ENCODE results near the gene ACADVL. TPM values are rescaled to one million over a fixed set of nuclear protein-coding genes. Genes with fewer than 3 reads are reported as not detected.

ACADVL gene
- total RNA-seq, 6 donors from 2014 or later, result 377 to 1,449 (median 553) TPM

DNA sequence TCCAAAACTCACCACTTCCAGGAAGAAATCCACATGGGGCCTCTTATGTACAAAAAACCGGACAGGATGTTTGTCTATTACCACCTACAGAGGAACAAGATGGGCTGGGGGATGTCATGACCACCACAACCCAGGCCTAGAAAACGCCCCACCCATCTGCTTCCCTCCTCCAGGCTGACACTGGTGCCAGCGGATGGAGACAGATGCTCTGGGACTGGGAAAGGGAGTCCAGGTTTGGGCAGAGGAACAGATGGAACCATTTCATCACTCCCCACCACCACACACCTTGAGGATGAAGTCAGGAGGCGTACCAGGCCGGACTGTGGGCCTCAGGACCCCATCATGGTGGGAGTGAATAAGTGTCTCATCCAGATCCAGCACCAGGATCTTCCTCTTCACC, 27.0 kb downstream of the ACADVL start:
- H3K9me3 ChIP-seq, result no peaks in the 10 kb centered on the region
- ATAC-seq (ENCODE audit: low FRiP score in 2 of 2), result no peak
- H3K4me1 ChIP-seq, result peaks cover 25 to 38% (median 29%) of the 10 kb centered on the region in 4 donors
- no peak overlapping the region for H3K4me3 ChIP-seq
- no peak for DNase-seq
- H3K36me3 ChIP-seq, result peaks cover 0 to 33% (median 28%) of the 10 kb centered on the region in 4 donors
- H3K27me3 ChIP-seq, result no peaks in the 10 kb centered on the region
- TF ChIP-seq EP300 (IDR thresholded peaks at IDR 0.05) (no peak), POLR2AphosphoS5 (IDR thresholded peaks at IDR 0.05) (no peak), POLR2A (IDR thresholded peaks at IDR 0.05) (no peak)
- TF ChIP-seq, protein P1, sequence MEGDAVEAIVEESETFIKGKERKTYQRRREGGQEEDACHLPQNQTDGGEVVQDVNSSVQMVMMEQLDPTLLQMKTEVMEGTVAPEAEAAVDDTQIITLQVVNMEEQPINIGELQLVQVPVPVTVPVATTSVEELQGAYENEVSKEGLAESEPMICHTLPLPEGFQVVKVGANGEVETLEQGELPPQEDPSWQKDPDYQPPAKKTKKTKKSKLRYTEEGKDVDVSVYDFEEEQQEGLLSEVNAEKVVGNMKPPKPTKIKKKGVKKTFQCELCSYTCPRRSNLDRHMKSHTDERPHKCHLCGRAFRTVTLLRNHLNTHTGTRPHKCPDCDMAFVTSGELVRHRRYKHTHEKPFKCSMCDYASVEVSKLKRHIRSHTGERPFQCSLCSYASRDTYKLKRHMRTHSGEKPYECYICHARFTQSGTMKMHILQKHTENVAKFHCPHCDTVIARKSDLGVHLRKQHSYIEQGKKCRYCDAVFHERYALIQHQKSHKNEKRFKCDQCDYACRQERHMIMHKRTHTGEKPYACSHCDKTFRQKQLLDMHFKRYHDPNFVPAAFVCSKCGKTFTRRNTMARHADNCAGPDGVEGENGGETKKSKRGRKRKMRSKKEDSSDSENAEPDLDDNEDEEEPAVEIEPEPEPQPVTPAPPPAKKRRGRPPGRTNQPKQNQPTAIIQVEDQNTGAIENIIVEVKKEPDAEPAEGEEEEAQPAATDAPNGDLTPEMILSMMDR (IDR thresholded peaks at IDR 0.05), result no peak
- WGBS, 2 donors, result 91 to 97% methylated on average over 4 to 5 of the region's 5 CpGs
- no peak overlapping the region for H3K27ac ChIP-seq

DNA sequence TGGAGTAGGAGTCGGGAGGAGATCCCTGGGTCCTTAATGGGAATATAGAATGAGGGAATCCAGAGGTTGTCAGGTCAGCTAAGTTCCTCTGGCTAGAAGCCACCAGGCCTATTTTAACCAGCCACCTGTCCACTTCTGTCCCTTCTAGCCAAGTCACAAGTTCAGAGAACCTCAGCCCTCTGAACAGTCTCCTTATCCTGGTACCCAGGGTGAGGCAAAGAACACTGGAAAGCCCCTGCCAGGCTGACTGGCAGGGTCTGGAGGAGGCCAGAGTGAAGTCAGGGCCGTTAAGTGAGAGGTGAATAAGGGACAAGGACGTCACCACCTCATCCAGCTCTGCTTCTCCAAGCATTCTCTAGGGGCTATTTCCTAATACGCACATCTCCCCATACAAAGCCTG, 29.1 kb downstream of the ACADVL start:
- no peak for TF ChIP-seq EP300 (IDR thresholded peaks at IDR 0.05)
- TF ChIP-seq POLR2A (IDR thresholded peaks at IDR 0.05), result no peak
- TF ChIP-seq, protein P1 (IDR thresholded peaks at IDR 0.05), result no peak
- no peak for TF ChIP-seq POLR2AphosphoS5 (IDR thresholded peaks at IDR 0.05)
- Histone ChIP-seq H3K4me3 (no peak overlapping the region), H3K27ac (no peak overlapping the region), H3K36me3 (peaks cover 0 to 33% (median 28%) of the 10 kb centered on the region in 4 donors), H3K4me1 (peaks cover 31 to 40% (median 34%) of the 10 kb centered on the region in 4 donors), H3K9me3 (no peaks in the 10 kb centered on the region), H3K27me3 (no peaks in the 10 kb centered on the region)
- ATAC-seq (ENCODE audit: low FRiP score in 2 of 2), result no peak
- DNase-seq, result no peak
- 67 to 82% methylated on average over 4 of the region's 4 CpGs for WGBS, 2 donors

DNA sequence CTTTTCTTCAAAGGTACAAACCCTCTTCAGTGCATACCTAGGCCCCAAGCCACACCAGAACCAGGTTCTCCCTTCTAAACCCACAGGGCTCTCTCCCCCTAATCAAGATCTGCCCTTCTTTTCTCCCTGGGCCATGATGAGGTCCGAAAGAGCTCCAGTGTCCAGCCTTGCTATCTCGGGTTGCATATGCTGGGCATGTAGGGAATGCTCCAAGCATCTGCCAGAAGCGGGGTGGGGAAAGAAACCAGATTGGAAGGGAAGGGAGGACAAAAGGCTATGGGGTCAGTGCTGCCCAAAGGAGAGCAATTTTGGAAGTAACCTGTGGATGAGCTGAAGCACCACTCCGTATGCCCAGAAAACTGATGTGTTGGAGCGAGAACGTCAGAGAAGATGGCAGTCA, 29.5 kb downstream of the ACADVL start:
- TF ChIP-seq, protein P1 (IDR thresholded peaks at IDR 0.05), result no peak
- TF ChIP-seq EP300 (IDR thresholded peaks at IDR 0.05) (no peak), POLR2AphosphoS5 (IDR thresholded peaks at IDR 0.05) (no peak), POLR2A (IDR thresholded peaks at IDR 0.05) (no peak)
- 85 to 86% methylated on average over 6 of the region's 6 CpGs for WGBS, 2 donors
- ATAC-seq (ENCODE audit: low FRiP score in 2 of 2) (no peak), DNase-seq (no peak)
- Histone ChIP-seq H3K27ac (no peak overlapping the region), H3K9me3 (no peaks in the 10 kb centered on the region), H3K27me3 (no peaks in the 10 kb centered on the region), H3K4me3 (peak overlapping the region in 1 of 4 donors; percentile 96), H3K36me3 (peaks cover 3 to 31% (median 27%) of the 10 kb centered on the region in 4 donors), H3K4me1 (peaks cover 31 to 37% (median 33%) of the 10 kb centered on the region in 4 donors)

DNA sequence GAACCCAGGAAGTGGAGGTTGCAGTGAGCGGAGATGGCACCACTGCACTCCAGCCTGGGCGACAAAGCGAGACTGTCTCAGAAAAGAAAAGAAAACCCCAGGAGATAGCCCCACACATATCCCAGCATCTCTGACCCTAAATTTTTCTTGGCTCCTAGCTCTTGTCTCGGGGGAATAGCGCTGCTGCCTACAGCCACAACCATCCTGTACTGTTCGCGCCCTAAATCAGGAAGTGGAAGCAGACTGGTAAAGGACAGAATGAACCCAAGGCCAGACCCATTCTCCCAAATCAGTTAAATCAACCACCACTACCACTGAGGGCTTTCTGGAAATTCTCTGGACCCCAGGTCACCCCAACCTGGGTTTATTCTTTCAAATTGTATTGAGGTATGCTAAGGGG, 30.1 kb downstream of the ACADVL start:
- TF ChIP-seq POLR2AphosphoS5 (IDR thresholded peaks at IDR 0.05) (no peak), POLR2A (IDR thresholded peaks at IDR 0.05) (no peak), EP300 (IDR thresholded peaks at IDR 0.05) (no peak)
- TF ChIP-seq, protein P1 (IDR thresholded peaks at IDR 0.05), result no peak
- H3K4me3 ChIP-seq, result peak overlapping the region in 3 of 4 donors; percentile 92 to 98 (median 96)
- DNase-seq (no peak), ATAC-seq (ENCODE audit: low FRiP score in 2 of 2) (no peak)
- H3K27ac ChIP-seq, result peak overlapping the region in 3 of 4 donors; percentile 97 to 100 (median 98)
- H3K9me3 ChIP-seq, result no peaks in the 10 kb centered on the region
- H3K36me3 ChIP-seq, result peaks cover 5 to 31% (median 28%) of the 10 kb centered on the region in 4 donors
- WGBS, 2 donors, result 76 to 87% methylated on average over 7 of the region's 7 CpGs
- peaks cover 31 to 37% (median 33%) of the 10 kb centered on the region in 4 donors for H3K4me1 ChIP-seq
- no peaks in the 10 kb centered on the region for H3K27me3 ChIP-seq

Measured in upper lobe of left lung (tissue), 6 donors.